B cell (primary cell): ENCODE results near the gene CFAP44. TPM values are rescaled to one million over a fixed set of nuclear protein-coding genes. Genes with fewer than 3 reads are reported as not detected.

Experiments
- ATAC-seq: fragments of 200-7000 bp; cut with Tn5 transposase; one replicate; pipeline ENCODE4 v1.10.0; 2021; ENCODE audit warnings: low read depth, mild to moderate bottlenecking, moderate number of reproducible peaks, moderate library complexity
- CTCF ChIA-PET: fragments of 350-600 bp; sonication (Branson Sonifier 250); formaldehyde crosslinking; loops from one replicate; lab custom pipeline; 2021; ENCODE audit warnings: antibody characterized with exemption, inconsistent platforms; lab: Charles Lee
- POLR2A ChIA-PET: fragments of 350-600 bp; sonication (Branson Sonifier 250); formaldehyde crosslinking; loops from one replicate; lab custom pipeline; 2021; ENCODE audit warnings: antibody characterized with exemption; lab: Charles Lee
- DNase-seq: peaks from one replicate; pipeline ENCODE4 v3.0.0; 2013
- H2AFZ ChIP-seq: 2 replicates; pipeline ENCODE4 v1.6.1; 2012; ENCODE audit warnings: mild to moderate bottlenecking, low read depth, low read length; ENCODE audit not compliant: insufficient read depth, poor library complexity, severe bottlenecking
- H3K27ac ChIP-seq, 2 donors: 1 replicate in 1 of 2; 2 replicates in 1 of 2; pipeline ENCODE4 v1.5.1; 2012 to 2013; ENCODE audit warnings: low read length in 2 of 2, mild to moderate bottlenecking in 2 of 2, moderate library complexity in 1 of 2
- H3K27me3 ChIP-seq, 4 experiments: fragments of 200-600 bp in 1 of 4; sonication (generic) in 1 of 4; replicated peaks in 1 of 4; 1 replicate in 2 of 4; 2 replicates in 2 of 4; pipeline versions ENCODE4 v1.6.1 to v1.7.0; 2013 to 2016; ENCODE audit warnings: low read length in 3 of 4, mild to moderate bottlenecking in 2 of 4, mixed read lengths in 1 of 4, moderate library complexity in 1 of 4; ENCODE audit not compliant: insufficient read depth in 4 of 4, control insufficient read depth in 3 of 4; ENCODE audit errors: control extremely low read depth in 1 of 4
- H3K36me3 ChIP-seq, 2 experiments: replicated peaks in 1 of 2; 1 replicate in 1 of 2; 2 replicates in 1 of 2; pipeline versions ENCODE4 v1.6.1 to v1.7.1; 2013; ENCODE audit warnings: low read length in 1 of 2; ENCODE audit not compliant: insufficient read depth in 2 of 2, control insufficient read depth in 1 of 2; ENCODE audit errors: control extremely low read depth in 1 of 2, extremely low read depth in 1 of 2
- H3K4me1 ChIP-seq, 2 donors: fragments of 200-600 bp in 1 of 2; sonication (generic) in 1 of 2; 1 replicate in 1 of 2; 2 replicates in 1 of 2; pipeline versions ENCODE4 v1.5.1 to v1.6.1; 2013 to 2017; ENCODE audit warnings: low read length in 2 of 2; ENCODE audit not compliant: control insufficient read depth in 2 of 2, insufficient read depth in 2 of 2
- H3K4me2 ChIP-seq: replicated peaks from 2 replicates; pipeline ENCODE3; 2012; ENCODE audit warnings: mild to moderate bottlenecking, low read depth, low read length; ENCODE audit not compliant: poor library complexity, severe bottlenecking
- H3K4me3 ChIP-seq, 5 experiments: fragments of 200-600 bp in 1 of 5; sonication (generic) in 1 of 5; 1 replicate in 3 of 5; 2 replicates in 2 of 5; pipeline versions ENCODE4 v1.5.1 to v1.7.0; 2011 to 2016; ENCODE audit warnings: low read length in 4 of 5, mild to moderate bottlenecking in 4 of 5, low read depth in 2 of 5, control low read depth in 1 of 5, moderate library complexity in 1 of 5; ENCODE audit not compliant: insufficient read depth in 1 of 5; ENCODE audit errors: control extremely low read depth in 1 of 5, extremely low read depth in 1 of 5
- H3K79me2 ChIP-seq: fragments of 200-600 bp; sonication (generic); one replicate; pipeline ENCODE4 v1.6.0; 2016; ENCODE audit warnings: low read length; ENCODE audit not compliant: control insufficient read depth, insufficient read depth
- H3K9ac ChIP-seq: fragments of 200-600 bp; sonication (generic); 2 replicates; pipeline ENCODE4 v1.6.1; 2017; ENCODE audit warnings: mild to moderate bottlenecking, low read length, moderate library complexity
- H3K9me3 ChIP-seq, 3 donors: one replicate each; pipeline versions ENCODE4 v1.6.1 to v1.7.1; 2013; ENCODE audit warnings: low read length in 2 of 3; ENCODE audit not compliant: control insufficient read depth in 2 of 3, insufficient read depth in 1 of 3; ENCODE audit errors: control extremely low read depth in 1 of 3
- H4K20me1 ChIP-seq: 2 replicates; pipeline ENCODE4 v1.6.0; 2012; ENCODE audit warnings: mild to moderate bottlenecking, low read length; ENCODE audit not compliant: insufficient read depth, control insufficient read depth, poor library complexity, severe bottlenecking
- H3K27ac Mint-ChIP-seq: one replicate; pipeline ENCODE4 v1.8.0; 2021; ENCODE audit warnings: mixed read lengths
- H3K27me3 Mint-ChIP-seq: one replicate; pipeline ENCODE4 v1.8.0; 2021; ENCODE audit warnings: mixed read lengths
- H3K4me1 Mint-ChIP-seq: one replicate; pipeline ENCODE4 v1.8.0; 2021; ENCODE audit warnings: mixed read lengths
- H3K4me3 Mint-ChIP-seq: one replicate; pipeline ENCODE4 v1.8.0; 2021; ENCODE audit warnings: mixed read lengths
- H3K9me3 Mint-ChIP-seq: one replicate; pipeline ENCODE4 v1.8.0; 2022; ENCODE audit warnings: mixed read lengths; ENCODE audit not compliant: insufficient read depth
- EZH2 ChIP-seq: IDR thresholded peaks from 2 replicates; pipeline ENCODE4 v1.6.1; 2012; ENCODE audit warnings: borderline replicate concordance, low read depth, mild to moderate bottlenecking, moderate library complexity, low read length; ENCODE audit not compliant: insufficient read depth, poor library complexity, severe bottlenecking
- WGBS: methylation state at CpG from one replicate; pipeline ENCODE4 v1.1.5; 2013; ENCODE audit warnings: missing lambda C conversion rate; ENCODE audit not compliant: insufficient coverage; 5-methylcytosine and 5-hydroxymethylcytosine counted together
- intact Hi-C: fragments of 100-400 bp; cut with micrococcal nuclease; formaldehyde crosslinking; loops from one replicate; pipeline ENCODE4 v1.10.0; 2022
- polyA plus RNA-seq: library from polyadenylated mRNA; depleted of rRNA; stranded (reverse); fragments of >200 nt; gene quantifications from 2 replicates; pipeline ENCODE4 v1.2.3, GENCODE V29; 2012
- total RNA-seq, 2 donors: library from RNA; stranded (reverse); fragments of 120-200 nt in 1 of 2; gene quantifications; 1 replicate in 1 of 2; 2 replicates in 1 of 2; pipeline versions ENCODE4 v1.2.3 to v1.2.4, GENCODE V29; 2013 to 2022
- TF ChIP-seq, protein P1 (sequence below): fragments of 200-600 bp; IDR thresholded peaks from one replicate; pipeline ENCODE4 v1.8.0; 2022; ENCODE audit warnings: antibody characterized with exemption, mild to moderate bottlenecking

CFAP44 gene
- total and polyA plus RNA-seq, 2 donors (not counting 1 experiment from before 2014, with no cell fraction given), result 6.6 to 33.8 TPM

DNA sequence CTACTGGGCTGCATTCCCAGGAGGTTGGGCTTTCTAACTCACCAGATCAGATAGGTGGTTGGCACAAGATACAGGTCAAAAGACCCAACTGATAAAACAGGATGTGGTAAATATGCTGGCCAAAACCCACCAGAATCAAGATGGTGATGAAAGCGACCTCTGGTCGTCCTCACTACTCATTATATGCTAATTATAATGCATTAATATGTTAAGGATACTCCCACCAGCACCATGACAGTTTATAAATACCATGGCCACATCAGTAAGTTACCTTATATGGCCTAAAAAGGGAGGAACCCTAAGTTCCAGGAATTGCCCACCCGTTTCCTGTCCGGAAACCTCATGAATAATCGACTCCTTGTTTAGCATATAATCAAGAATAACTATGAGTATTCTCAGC, 31.6 kb downstream of the CFAP44 start:
- Histone ChIP-seq H3K4me3 (no peak overlapping the region), H2AFZ (no peak overlapping the region), H3K9me3 (no peaks in the 10 kb centered on the region), H3K27me3 (no peaks in the 10 kb centered on the region), H3K9ac (no peak overlapping the region), H4K20me1 (no peaks in the 10 kb centered on the region), H3K79me2 (no peaks in the 10 kb centered on the region), H3K4me1 (no peaks in the 10 kb centered on the region), H3K27ac (no peak overlapping the region), H3K4me2 (no peak overlapping the region), H3K36me3 (no peaks in the 10 kb centered on the region)
- no peak overlapping the region for H3K4me3 Mint-ChIP-seq
- no CpG with 5 or more reads among the region's 5 CpGs for WGBS
- CTCF ChIA-PET, result no interaction called here
- H3K27ac Mint-ChIP-seq, result no peak overlapping the region
- no peaks in the 10 kb centered on the region for H3K27me3 Mint-ChIP-seq
- no peak for DNase-seq
- no peaks in the 10 kb centered on the region for H3K4me1 Mint-ChIP-seq
- ATAC-seq, result no peak
- intact Hi-C loops, result no loop called here
- POLR2A ChIA-PET, result no interaction called here
- peaks cover 5% of the 10 kb centered on the region for H3K9me3 Mint-ChIP-seq
- TF ChIP-seq, protein P1, sequence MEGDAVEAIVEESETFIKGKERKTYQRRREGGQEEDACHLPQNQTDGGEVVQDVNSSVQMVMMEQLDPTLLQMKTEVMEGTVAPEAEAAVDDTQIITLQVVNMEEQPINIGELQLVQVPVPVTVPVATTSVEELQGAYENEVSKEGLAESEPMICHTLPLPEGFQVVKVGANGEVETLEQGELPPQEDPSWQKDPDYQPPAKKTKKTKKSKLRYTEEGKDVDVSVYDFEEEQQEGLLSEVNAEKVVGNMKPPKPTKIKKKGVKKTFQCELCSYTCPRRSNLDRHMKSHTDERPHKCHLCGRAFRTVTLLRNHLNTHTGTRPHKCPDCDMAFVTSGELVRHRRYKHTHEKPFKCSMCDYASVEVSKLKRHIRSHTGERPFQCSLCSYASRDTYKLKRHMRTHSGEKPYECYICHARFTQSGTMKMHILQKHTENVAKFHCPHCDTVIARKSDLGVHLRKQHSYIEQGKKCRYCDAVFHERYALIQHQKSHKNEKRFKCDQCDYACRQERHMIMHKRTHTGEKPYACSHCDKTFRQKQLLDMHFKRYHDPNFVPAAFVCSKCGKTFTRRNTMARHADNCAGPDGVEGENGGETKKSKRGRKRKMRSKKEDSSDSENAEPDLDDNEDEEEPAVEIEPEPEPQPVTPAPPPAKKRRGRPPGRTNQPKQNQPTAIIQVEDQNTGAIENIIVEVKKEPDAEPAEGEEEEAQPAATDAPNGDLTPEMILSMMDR, result no peak
- TF ChIP-seq EZH2, result no peak

DNA sequence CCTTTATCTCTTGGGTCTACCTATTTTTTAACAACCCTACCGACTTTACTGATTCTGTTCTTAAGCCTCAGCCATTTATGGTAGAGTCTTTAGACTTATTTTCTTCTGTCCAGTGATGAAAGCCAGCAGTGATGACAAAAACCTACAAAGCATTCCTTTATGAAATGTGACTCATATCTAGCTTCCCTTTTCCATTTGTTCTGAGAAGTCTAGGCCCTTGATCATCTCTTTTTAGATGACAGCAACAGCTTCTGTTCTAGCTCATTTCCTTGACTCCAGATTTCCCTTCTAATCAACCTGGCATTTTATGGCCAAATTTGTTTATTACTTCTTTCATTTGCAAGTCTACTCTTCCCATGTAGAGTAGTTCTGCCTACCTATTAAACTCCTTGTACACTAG, 36.1 kb downstream of the CFAP44 start:
- no peaks in the 10 kb centered on the region for H3K27me3 ChIP-seq
- no peaks in the 10 kb centered on the region for H3K4me1 ChIP-seq
- no peaks in the 10 kb centered on the region for H3K4me1 Mint-ChIP-seq
- H3K4me3 ChIP-seq, result no peak overlapping the region
- H3K27me3 Mint-ChIP-seq, result no peaks in the 10 kb centered on the region
- no CpG with 5 or more reads among the region's 1 CpG for WGBS
- H2AFZ ChIP-seq, result no peak overlapping the region
- intact Hi-C loops, result no loop called here
- H3K27ac ChIP-seq, result no peak overlapping the region
- DNase-seq (no peak), ATAC-seq (no peak)
- H3K9ac ChIP-seq, result no peak overlapping the region
- no peak overlapping the region for H3K27ac Mint-ChIP-seq
- POLR2A ChIA-PET, result no interaction called here
- H4K20me1 ChIP-seq, result no peaks in the 10 kb centered on the region
- no peaks in the 10 kb centered on the region for H3K79me2 ChIP-seq
- H3K4me2 ChIP-seq, result no peak overlapping the region
- no peaks in the 10 kb centered on the region for H3K9me3 ChIP-seq
- no peak overlapping the region for H3K4me3 Mint-ChIP-seq
- H3K9me3 Mint-ChIP-seq, result no peaks in the 10 kb centered on the region
- H3K36me3 ChIP-seq, result peaks cover 4 to 6% of the 10 kb centered on the region in 2 experiments
- TF ChIP-seq, protein P1, result no peak
- no peak for TF ChIP-seq EZH2
- CTCF ChIA-PET, result no interaction called here
